GM12864 (cell line): ENCODE data around the gene ITGBL1.

Experiments used
- DNase-seq: peaks from one replicate; pipeline ENCODE4 v3.0.0-alpha.2; 2011; ENCODE audit warnings: low read depth
- H3K4me3 ChIP-seq: 2 replicates; pipeline ENCODE4 v1.5.1; 2011; ENCODE audit warnings: mild to moderate bottlenecking, low read depth, low read length, control low read depth
- TF ChIP-seq, protein P1 (sequence below): IDR thresholded peaks from 2 replicates; pipeline ENCODE4 v1.5.1; 2011; ENCODE audit warnings: low read depth, mild to moderate bottlenecking, moderate library complexity, low read length, control low read depth, inconsistent platforms; ENCODE audit errors: missing control alignments

Gene ITGBL1

DNA sequence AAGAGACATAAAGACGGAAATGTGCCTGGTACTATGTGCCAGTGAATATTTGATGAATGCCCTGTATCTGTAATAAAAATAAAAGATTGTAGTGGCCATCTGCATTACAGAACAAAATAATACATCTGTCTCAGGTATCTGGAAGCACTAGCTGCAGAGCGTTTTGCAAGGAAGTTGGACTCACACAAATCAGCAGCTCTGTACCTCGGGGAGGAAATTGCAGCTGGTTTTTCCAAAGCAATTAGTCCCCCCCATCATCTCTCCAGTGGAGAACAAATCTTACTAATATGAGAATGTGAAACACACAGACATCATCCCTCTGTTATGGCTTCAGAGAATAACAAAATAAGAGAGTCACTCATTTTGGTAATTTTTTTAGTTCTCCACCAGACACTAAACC is 245.3 kb downstream of the ITGBL1 start:
- DNase-seq: no peak
- H3K4me3 ChIP-seq: no peak overlapping the region
- TF ChIP-seq, protein P1, sequence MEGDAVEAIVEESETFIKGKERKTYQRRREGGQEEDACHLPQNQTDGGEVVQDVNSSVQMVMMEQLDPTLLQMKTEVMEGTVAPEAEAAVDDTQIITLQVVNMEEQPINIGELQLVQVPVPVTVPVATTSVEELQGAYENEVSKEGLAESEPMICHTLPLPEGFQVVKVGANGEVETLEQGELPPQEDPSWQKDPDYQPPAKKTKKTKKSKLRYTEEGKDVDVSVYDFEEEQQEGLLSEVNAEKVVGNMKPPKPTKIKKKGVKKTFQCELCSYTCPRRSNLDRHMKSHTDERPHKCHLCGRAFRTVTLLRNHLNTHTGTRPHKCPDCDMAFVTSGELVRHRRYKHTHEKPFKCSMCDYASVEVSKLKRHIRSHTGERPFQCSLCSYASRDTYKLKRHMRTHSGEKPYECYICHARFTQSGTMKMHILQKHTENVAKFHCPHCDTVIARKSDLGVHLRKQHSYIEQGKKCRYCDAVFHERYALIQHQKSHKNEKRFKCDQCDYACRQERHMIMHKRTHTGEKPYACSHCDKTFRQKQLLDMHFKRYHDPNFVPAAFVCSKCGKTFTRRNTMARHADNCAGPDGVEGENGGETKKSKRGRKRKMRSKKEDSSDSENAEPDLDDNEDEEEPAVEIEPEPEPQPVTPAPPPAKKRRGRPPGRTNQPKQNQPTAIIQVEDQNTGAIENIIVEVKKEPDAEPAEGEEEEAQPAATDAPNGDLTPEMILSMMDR: no peak

DNA sequence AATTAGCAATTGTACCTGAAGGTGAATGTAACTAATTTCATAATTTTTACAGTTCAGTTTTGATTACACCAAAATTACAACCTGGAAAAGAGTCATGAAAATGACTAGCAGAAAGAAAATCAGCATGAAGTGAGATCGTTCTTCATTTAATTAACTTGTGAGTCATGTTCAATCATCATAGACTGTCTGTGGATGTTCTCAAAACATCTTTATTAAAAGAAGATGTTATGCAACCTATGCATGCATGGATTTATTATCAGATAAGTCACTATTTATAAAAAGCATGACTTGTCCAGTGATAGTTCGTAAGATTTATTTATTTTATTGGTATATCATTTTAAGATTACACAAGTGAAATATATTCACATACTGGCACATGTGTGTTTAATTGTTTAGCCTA is 245.9 kb downstream of the ITGBL1 start:
- no peak for DNase-seq
- TF ChIP-seq, protein P1: no peak
- no peak overlapping the region for H3K4me3 ChIP-seq

GRCh38 chr13:101700598-101700997 is 248.1 kb downstream of the ITGBL1 start:
- TF ChIP-seq, protein P1: no peak
- DNase-seq: no peak
- no peak overlapping the region for H3K4me3 ChIP-seq

GRCh38 chr13:101703081-101703480 is 250.6 kb downstream of the ITGBL1 start:
- H3K4me3 ChIP-seq: no peak overlapping the region
- DNase-seq: no peak
- TF ChIP-seq, protein P1: no peak

- DNase-seq: no peak
- no peak overlapping the region for H3K4me3 ChIP-seq
- TF ChIP-seq, protein P1: no peak
Observed at GRCh38 chr13:101703838-101704237, 251.4 kb downstream of the ITGBL1 start.

DNA sequence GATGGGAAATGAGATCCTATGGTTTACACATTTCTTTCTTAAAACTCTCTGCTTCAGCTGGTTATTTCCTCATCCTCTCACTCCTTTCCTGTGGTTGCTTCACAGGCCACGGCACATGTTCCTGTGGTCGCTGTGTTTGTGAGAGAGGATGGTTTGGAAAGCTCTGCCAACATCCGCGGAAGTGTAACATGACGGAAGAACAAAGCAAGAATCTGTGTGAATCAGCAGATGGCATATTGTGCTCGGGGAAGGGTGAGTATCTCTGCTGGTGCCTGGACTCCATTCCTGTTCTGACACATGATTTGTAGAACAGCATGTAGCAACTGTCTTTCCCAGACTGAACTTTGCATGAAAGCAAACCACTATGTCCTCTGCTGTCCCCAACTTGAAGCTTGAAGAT is 254.2 kb downstream of the ITGBL1 start:
- TF ChIP-seq, protein P1: no peak
- H3K4me3 ChIP-seq: no peak overlapping the region
- DNase-seq: no peak

GRCh38 chr13:101707659-101708058 is 255.2 kb downstream of the ITGBL1 start:
- no peak for DNase-seq
- TF ChIP-seq, protein P1: no peak
- no peak overlapping the region for H3K4me3 ChIP-seq
